CD14-positive monocyte (primary cell): ENCODE results near the gene UVRAG. TPM values are rescaled to one million over a fixed set of nuclear protein-coding genes. Genes with fewer than 3 reads are reported as not detected.

Source experiments
- DNase-seq, 3 donors: peaks; one replicate each; pipeline ENCODE4 v3.0.0-alpha.2; 2011 to 2022
- H2AFZ ChIP-seq: 2 replicates; pipeline ENCODE4 v1.6.0; 2012; ENCODE audit warnings: mild to moderate bottlenecking, low read depth, low read length, inconsistent platforms; ENCODE audit not compliant: insufficient read depth, poor library complexity, severe bottlenecking
- H3K27ac ChIP-seq, 2 donors: 1 replicate in 1 of 2; 2 replicates in 1 of 2; pipeline ENCODE4 v1.5.1; 2012 to 2013; ENCODE audit warnings: low read length in 2 of 2, control low read depth in 1 of 2, inconsistent platforms in 1 of 2, low read depth in 1 of 2, mild to moderate bottlenecking in 1 of 2
- H3K27me3 ChIP-seq, 2 donors: one replicate each; pipeline versions ENCODE4 v1.6.0 to v1.6.1; 2011 to 2013; ENCODE audit warnings: low read length in 2 of 2; ENCODE audit not compliant: control insufficient read depth in 2 of 2, insufficient read depth in 2 of 2
- H3K36me3 ChIP-seq, 2 donors: replicated peaks in 1 of 2; 1 replicate in 1 of 2; 2 replicates in 1 of 2; pipeline versions ENCODE4 v1.5.1 to v1.6.1; 2012 to 2013; ENCODE audit warnings: low read length in 2 of 2, control low read depth in 1 of 2, inconsistent platforms in 1 of 2, mild to moderate bottlenecking in 1 of 2; ENCODE audit not compliant: insufficient read depth in 2 of 2, control insufficient read depth in 1 of 2
- H3K4me1 ChIP-seq, 2 donors: 1 replicate in 1 of 2; 2 replicates in 1 of 2; pipeline versions ENCODE4 v1.5.1 to v1.6.1; 2012 to 2013; ENCODE audit warnings: low read length in 2 of 2, control low read depth in 1 of 2, inconsistent platforms in 1 of 2, mild to moderate bottlenecking in 1 of 2, moderate library complexity in 1 of 2; ENCODE audit not compliant: insufficient read depth in 2 of 2, control insufficient read depth in 1 of 2
- H3K4me2 ChIP-seq: replicated peaks from 2 replicates; pipeline ENCODE3; 2012; ENCODE audit warnings: low read length, moderate library complexity, mild to moderate bottlenecking; ENCODE audit not compliant: poor library complexity, severe bottlenecking; ENCODE audit errors: extremely low read depth
- H3K4me3 ChIP-seq, 3 experiments: fragments of 200-600 bp in 1 of 3; sonication (generic) in 1 of 3; replicated peaks in 1 of 3; 1 replicate in 2 of 3; 2 replicates in 1 of 3; pipeline ENCODE4 v1.5.1; 2011 to 2013; ENCODE audit warnings: low read length in 3 of 3, mild to moderate bottlenecking in 3 of 3, control low read depth in 2 of 3, low read depth in 2 of 3, inconsistent platforms in 1 of 3, moderate library complexity in 1 of 3
- H3K79me2 ChIP-seq: 2 replicates; pipeline ENCODE4 v1.6.0; 2012; ENCODE audit warnings: mild to moderate bottlenecking, control low read depth, inconsistent platforms, low read length, moderate library complexity; ENCODE audit not compliant: insufficient read depth
- H3K9ac ChIP-seq: 2 replicates; pipeline ENCODE4 v1.6.0; 2017; ENCODE audit warnings: low read length, mild to moderate bottlenecking; ENCODE audit not compliant: insufficient read depth, poor library complexity, severe bottlenecking
- H3K9me3 ChIP-seq, 2 donors: replicated peaks in 1 of 2; 1 replicate in 1 of 2; 2 replicates in 1 of 2; pipeline versions ENCODE4 v1.5.1 to v1.6.1; 2012 to 2013; ENCODE audit warnings: low read length in 2 of 2, control low read depth in 1 of 2; ENCODE audit not compliant: control insufficient read depth in 1 of 2, insufficient read depth in 1 of 2
- H4K20me1 ChIP-seq: 2 replicates; pipeline ENCODE4 v1.6.0; 2012; ENCODE audit warnings: mild to moderate bottlenecking, low read length, control low read depth, moderate library complexity; ENCODE audit not compliant: insufficient read depth
- H3K27ac Mint-ChIP-seq, 7 donors: one replicate each; pipeline ENCODE4 v1.8.0; 2020; ENCODE audit warnings: mild to moderate bottlenecking in 7 of 7, mixed read lengths in 7 of 7, moderate library complexity in 6 of 7, inconsistent platforms in 2 of 7
- H3K27me3 Mint-ChIP-seq, 3 donors: one replicate each; pipeline ENCODE4 v1.8.0; 2021 to 2022; ENCODE audit warnings: low read depth in 3 of 3, mild to moderate bottlenecking in 3 of 3, mixed read lengths in 3 of 3, moderate library complexity in 3 of 3, inconsistent platforms in 1 of 3
- H3K36me3 Mint-ChIP-seq, 2 donors: one replicate each; pipeline ENCODE4 v1.8.0; 2020; ENCODE audit warnings: mixed read lengths in 2 of 2, inconsistent platforms in 1 of 2, mild to moderate bottlenecking in 1 of 2
- H3K4me1 Mint-ChIP-seq: one replicate; pipeline ENCODE4 v1.8.0; 2020; ENCODE audit warnings: mild to moderate bottlenecking, mixed read lengths
- H3K4me3 Mint-ChIP-seq, 2 donors: one replicate each; pipeline ENCODE4 v1.8.0; 2020; ENCODE audit warnings: mild to moderate bottlenecking in 2 of 2, mixed read lengths in 2 of 2, moderate library complexity in 1 of 2
- H3K9me3 Mint-ChIP-seq, 7 donors: one replicate each; pipeline ENCODE4 v1.8.0; 2020 to 2022; ENCODE audit warnings: mixed read lengths in 7 of 7, mild to moderate bottlenecking in 6 of 7, moderate library complexity in 6 of 7, inconsistent platforms in 2 of 7
- WGBS: methylation state at CpG from one replicate; pipeline ENCODE4 v1.1.5; 2013; ENCODE audit warnings: missing lambda C conversion rate; ENCODE audit not compliant: insufficient coverage; 5-methylcytosine and 5-hydroxymethylcytosine counted together
- intact Hi-C, 2 donors: fragments of 100-400 bp; cut with micrococcal nuclease; formaldehyde crosslinking; loops; one replicate each; pipeline versions ENCODE4 v1.15.0 to v1.15.1; 2023
- polyA plus RNA-seq, 3 donors: library from polyadenylated mRNA; depleted of rRNA in 1 of 3; unstranded in 2 of 3; stranded (reverse) in 1 of 3; fragments of 300-500 nt in 2 of 3; fragments of >200 nt in 1 of 3; fragmentation: Illumina TruSeq in 2 of 3; gene quantifications; 1 replicate in 2 of 3; 2 replicates in 1 of 3; pipeline ENCODE4 v1.2.3, GENCODE V29; 2012 to 2021
- TF ChIP-seq, protein P1 (sequence below): fragments of 200-600 bp; IDR thresholded peaks from one replicate; pipeline ENCODE4 v1.8.0; 2022; ENCODE audit warnings: antibody characterized with exemption, mild to moderate bottlenecking

The UVRAG gene
- polyA plus RNA-seq, 3 donors, result 13.7 to 20.5 (median 20.0) TPM

DNA sequence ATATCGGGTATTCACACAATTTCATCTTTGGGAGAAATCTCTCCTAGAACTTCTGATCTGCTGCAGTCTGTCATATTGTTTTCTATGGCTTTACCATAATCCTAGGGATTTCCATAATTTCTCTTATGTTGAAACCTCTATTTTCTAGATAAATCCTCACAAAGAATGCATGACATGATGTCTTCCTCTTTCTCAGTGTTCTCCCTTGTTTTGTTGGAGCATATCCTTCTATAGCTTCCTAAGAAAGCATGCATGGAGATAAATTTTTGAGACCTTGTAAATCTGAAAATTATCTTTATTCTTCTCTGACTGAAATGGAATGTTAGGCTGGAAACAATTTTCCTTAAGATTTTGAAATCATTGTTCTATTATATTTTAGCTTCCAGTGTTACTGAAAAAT, 275.8 kb downstream of the UVRAG start:
- peaks cover 12% of the 10 kb centered on the region for H4K20me1 ChIP-seq
- H3K36me3 Mint-ChIP-seq, result peaks cover 25 to 32% of the 10 kb centered on the region in 2 donors
- H3K27me3 ChIP-seq, result no peaks in the 10 kb centered on the region
- intact Hi-C loops, result no loop called here
- H2AFZ ChIP-seq, result no peak overlapping the region
- H3K4me3 Mint-ChIP-seq, result no peak overlapping the region
- no peak overlapping the region for H3K27ac Mint-ChIP-seq
- peaks cover 6% of the 10 kb centered on the region for H3K79me2 ChIP-seq
- H3K9me3 ChIP-seq, result peaks cover 0 to 6% of the 10 kb centered on the region in 2 donors
- no CpG with 5 or more reads among the region's 1 CpG for WGBS
- TF ChIP-seq, protein P1, sequence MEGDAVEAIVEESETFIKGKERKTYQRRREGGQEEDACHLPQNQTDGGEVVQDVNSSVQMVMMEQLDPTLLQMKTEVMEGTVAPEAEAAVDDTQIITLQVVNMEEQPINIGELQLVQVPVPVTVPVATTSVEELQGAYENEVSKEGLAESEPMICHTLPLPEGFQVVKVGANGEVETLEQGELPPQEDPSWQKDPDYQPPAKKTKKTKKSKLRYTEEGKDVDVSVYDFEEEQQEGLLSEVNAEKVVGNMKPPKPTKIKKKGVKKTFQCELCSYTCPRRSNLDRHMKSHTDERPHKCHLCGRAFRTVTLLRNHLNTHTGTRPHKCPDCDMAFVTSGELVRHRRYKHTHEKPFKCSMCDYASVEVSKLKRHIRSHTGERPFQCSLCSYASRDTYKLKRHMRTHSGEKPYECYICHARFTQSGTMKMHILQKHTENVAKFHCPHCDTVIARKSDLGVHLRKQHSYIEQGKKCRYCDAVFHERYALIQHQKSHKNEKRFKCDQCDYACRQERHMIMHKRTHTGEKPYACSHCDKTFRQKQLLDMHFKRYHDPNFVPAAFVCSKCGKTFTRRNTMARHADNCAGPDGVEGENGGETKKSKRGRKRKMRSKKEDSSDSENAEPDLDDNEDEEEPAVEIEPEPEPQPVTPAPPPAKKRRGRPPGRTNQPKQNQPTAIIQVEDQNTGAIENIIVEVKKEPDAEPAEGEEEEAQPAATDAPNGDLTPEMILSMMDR, result no peak
- H3K27me3 Mint-ChIP-seq, result no peaks in the 10 kb centered on the region
- no peak overlapping the region for H3K27ac ChIP-seq
- H3K9ac ChIP-seq, result no peak overlapping the region
- peaks cover 1 to 27% of the 10 kb centered on the region in 2 donors for H3K36me3 ChIP-seq
- H3K4me1 Mint-ChIP-seq, result peaks cover 2% of the 10 kb centered on the region
- DNase-seq, result no peak
- peaks cover 2 to 16% (median 8%) of the 10 kb centered on the region in 7 donors for H3K9me3 Mint-ChIP-seq
- H3K4me1 ChIP-seq, result no peaks in the 10 kb centered on the region
- no peak overlapping the region for H3K4me3 ChIP-seq
- no peak overlapping the region for H3K4me2 ChIP-seq

DNA sequence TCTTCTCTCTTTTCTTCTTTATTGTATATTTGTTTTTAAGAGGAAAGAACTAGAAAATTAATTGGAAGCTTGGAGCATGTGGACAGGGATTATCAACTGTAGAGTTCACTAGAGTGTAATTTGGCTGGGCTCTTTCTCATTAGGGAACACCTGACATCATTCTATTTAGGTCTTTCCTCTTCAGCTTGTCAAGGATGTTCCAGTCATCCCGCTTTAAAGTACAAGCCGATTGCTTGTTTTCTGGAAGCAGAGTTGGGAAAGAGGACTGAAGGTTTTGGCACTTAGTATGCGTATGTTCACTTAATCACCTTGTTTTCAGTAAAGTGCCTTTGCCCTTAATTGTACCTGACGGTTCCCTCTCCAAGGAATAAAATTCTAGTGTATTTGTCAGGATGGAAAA, 279.7 kb downstream of the UVRAG start:
- 100% methylated on average over 2 of the region's 4 CpGs for WGBS
- H3K27ac ChIP-seq, result no peak overlapping the region
- no peak overlapping the region for H2AFZ ChIP-seq
- H3K9me3 ChIP-seq, result peaks cover 0 to 6% of the 10 kb centered on the region in 2 donors
- H3K27me3 ChIP-seq, result no peaks in the 10 kb centered on the region
- peaks cover 2 to 16% (median 8%) of the 10 kb centered on the region in 7 donors for H3K9me3 Mint-ChIP-seq
- no peak for DNase-seq
- no peak overlapping the region for H3K9ac ChIP-seq
- peaks cover 27% of the 10 kb centered on the region for H4K20me1 ChIP-seq
- H3K27me3 Mint-ChIP-seq, result no peaks in the 10 kb centered on the region
- H3K4me2 ChIP-seq, result no peak overlapping the region
- no peak overlapping the region for H3K4me3 Mint-ChIP-seq
- intact Hi-C loops, result no loop called here
- peaks cover 16% of the 10 kb centered on the region for H3K79me2 ChIP-seq
- H3K4me1 Mint-ChIP-seq, result no peaks in the 10 kb centered on the region
- TF ChIP-seq, protein P1, result no peak
- no peak overlapping the region for H3K27ac Mint-ChIP-seq
- H3K36me3 Mint-ChIP-seq, result peaks cover 29 to 36% of the 10 kb centered on the region in 2 donors
- H3K36me3 ChIP-seq, result peaks cover 0 to 32% of the 10 kb centered on the region in 2 donors
- H3K4me3 ChIP-seq, result no peak overlapping the region
- H3K4me1 ChIP-seq, result no peaks in the 10 kb centered on the region
